B cell (primary cell): ENCODE measurements around the gene VCL. TPM values are rescaled to one million over a fixed set of nuclear protein-coding genes. Genes with fewer than 3 reads are reported as not detected.

Experiments
- ATAC-seq: fragments of 200-7000 bp; cut with Tn5 transposase; one replicate; pipeline ENCODE4 v1.10.0; 2021; ENCODE audit warnings: low read depth, mild to moderate bottlenecking, moderate number of reproducible peaks, moderate library complexity
- CTCF ChIA-PET: fragments of 350-600 bp; sonication (Branson Sonifier 250); formaldehyde crosslinking; loops from one replicate; lab custom pipeline; 2021; ENCODE audit warnings: antibody characterized with exemption, inconsistent platforms; lab: Charles Lee
- POLR2A ChIA-PET: fragments of 350-600 bp; sonication (Branson Sonifier 250); formaldehyde crosslinking; loops from one replicate; lab custom pipeline; 2021; ENCODE audit warnings: antibody characterized with exemption; lab: Charles Lee
- DNase-seq: peaks from one replicate; pipeline ENCODE4 v3.0.0; 2013
- H2AFZ ChIP-seq: 2 replicates; pipeline ENCODE4 v1.6.1; 2012; ENCODE audit warnings: mild to moderate bottlenecking, low read depth, low read length; ENCODE audit not compliant: insufficient read depth, poor library complexity, severe bottlenecking
- H3K27ac ChIP-seq, 2 donors: 1 replicate in 1 of 2; 2 replicates in 1 of 2; pipeline ENCODE4 v1.5.1; 2012 to 2013; ENCODE audit warnings: low read length in 2 of 2, mild to moderate bottlenecking in 2 of 2, moderate library complexity in 1 of 2
- H3K27me3 ChIP-seq, 4 experiments: fragments of 200-600 bp in 1 of 4; sonication (generic) in 1 of 4; replicated peaks in 1 of 4; 1 replicate in 2 of 4; 2 replicates in 2 of 4; pipeline versions ENCODE4 v1.6.1 to v1.7.0; 2013 to 2016; ENCODE audit warnings: low read length in 3 of 4, mild to moderate bottlenecking in 2 of 4, mixed read lengths in 1 of 4, moderate library complexity in 1 of 4; ENCODE audit not compliant: insufficient read depth in 4 of 4, control insufficient read depth in 3 of 4; ENCODE audit errors: control extremely low read depth in 1 of 4
- H3K36me3 ChIP-seq, 2 experiments: replicated peaks in 1 of 2; 1 replicate in 1 of 2; 2 replicates in 1 of 2; pipeline versions ENCODE4 v1.6.1 to v1.7.1; 2013; ENCODE audit warnings: low read length in 1 of 2; ENCODE audit not compliant: insufficient read depth in 2 of 2, control insufficient read depth in 1 of 2; ENCODE audit errors: control extremely low read depth in 1 of 2, extremely low read depth in 1 of 2
- H3K4me1 ChIP-seq, 2 donors: fragments of 200-600 bp in 1 of 2; sonication (generic) in 1 of 2; 1 replicate in 1 of 2; 2 replicates in 1 of 2; pipeline versions ENCODE4 v1.5.1 to v1.6.1; 2013 to 2017; ENCODE audit warnings: low read length in 2 of 2; ENCODE audit not compliant: control insufficient read depth in 2 of 2, insufficient read depth in 2 of 2
- H3K4me2 ChIP-seq: replicated peaks from 2 replicates; pipeline ENCODE3; 2012; ENCODE audit warnings: mild to moderate bottlenecking, low read depth, low read length; ENCODE audit not compliant: poor library complexity, severe bottlenecking
- H3K4me3 ChIP-seq, 5 experiments: fragments of 200-600 bp in 1 of 5; sonication (generic) in 1 of 5; 1 replicate in 3 of 5; 2 replicates in 2 of 5; pipeline versions ENCODE4 v1.5.1 to v1.7.0; 2011 to 2016; ENCODE audit warnings: low read length in 4 of 5, mild to moderate bottlenecking in 4 of 5, low read depth in 2 of 5, control low read depth in 1 of 5, moderate library complexity in 1 of 5; ENCODE audit not compliant: insufficient read depth in 1 of 5; ENCODE audit errors: control extremely low read depth in 1 of 5, extremely low read depth in 1 of 5
- H3K79me2 ChIP-seq: fragments of 200-600 bp; sonication (generic); one replicate; pipeline ENCODE4 v1.6.0; 2016; ENCODE audit warnings: low read length; ENCODE audit not compliant: control insufficient read depth, insufficient read depth
- H3K9ac ChIP-seq: fragments of 200-600 bp; sonication (generic); 2 replicates; pipeline ENCODE4 v1.6.1; 2017; ENCODE audit warnings: mild to moderate bottlenecking, low read length, moderate library complexity
- H3K9me3 ChIP-seq, 3 donors: one replicate each; pipeline versions ENCODE4 v1.6.1 to v1.7.1; 2013; ENCODE audit warnings: low read length in 2 of 3; ENCODE audit not compliant: control insufficient read depth in 2 of 3, insufficient read depth in 1 of 3; ENCODE audit errors: control extremely low read depth in 1 of 3
- H4K20me1 ChIP-seq: 2 replicates; pipeline ENCODE4 v1.6.0; 2012; ENCODE audit warnings: mild to moderate bottlenecking, low read length; ENCODE audit not compliant: insufficient read depth, control insufficient read depth, poor library complexity, severe bottlenecking
- H3K27ac Mint-ChIP-seq: one replicate; pipeline ENCODE4 v1.8.0; 2021; ENCODE audit warnings: mixed read lengths
- H3K27me3 Mint-ChIP-seq: one replicate; pipeline ENCODE4 v1.8.0; 2021; ENCODE audit warnings: mixed read lengths
- H3K4me1 Mint-ChIP-seq: one replicate; pipeline ENCODE4 v1.8.0; 2021; ENCODE audit warnings: mixed read lengths
- H3K4me3 Mint-ChIP-seq: one replicate; pipeline ENCODE4 v1.8.0; 2021; ENCODE audit warnings: mixed read lengths
- H3K9me3 Mint-ChIP-seq: one replicate; pipeline ENCODE4 v1.8.0; 2022; ENCODE audit warnings: mixed read lengths; ENCODE audit not compliant: insufficient read depth
- CTCF ChIP-seq: fragments of 200-600 bp; IDR thresholded peaks from one replicate; pipeline ENCODE4 v1.8.0; 2022; ENCODE audit warnings: antibody characterized with exemption, mild to moderate bottlenecking
- EZH2 ChIP-seq: IDR thresholded peaks from 2 replicates; pipeline ENCODE4 v1.6.1; 2012; ENCODE audit warnings: borderline replicate concordance, low read depth, mild to moderate bottlenecking, moderate library complexity, low read length; ENCODE audit not compliant: insufficient read depth, poor library complexity, severe bottlenecking
- WGBS: methylation state at CpG from one replicate; pipeline ENCODE4 v1.1.5; 2013; ENCODE audit warnings: missing lambda C conversion rate; ENCODE audit not compliant: insufficient coverage; 5-methylcytosine and 5-hydroxymethylcytosine counted together
- intact Hi-C: fragments of 100-400 bp; cut with micrococcal nuclease; formaldehyde crosslinking; loops from one replicate; pipeline ENCODE4 v1.10.0; 2022
- polyA plus RNA-seq: library from polyadenylated mRNA; depleted of rRNA; stranded (reverse); fragments of >200 nt; gene quantifications from 2 replicates; pipeline ENCODE4 v1.2.3, GENCODE V29; 2012
- total RNA-seq, 2 donors: library from RNA; stranded (reverse); fragments of 120-200 nt in 1 of 2; gene quantifications; 1 replicate in 1 of 2; 2 replicates in 1 of 2; pipeline versions ENCODE4 v1.2.3 to v1.2.4, GENCODE V29; 2013 to 2022

The VCL gene
- total and polyA plus RNA-seq, 2 donors (not counting 1 experiment from before 2014, with no cell fraction given), result 13.1 to 29.8 TPM

- 100% methylated on average over 1 of the region's 3 CpGs for WGBS
- no peak overlapping the region for H3K4me3 Mint-ChIP-seq
- Histone ChIP-seq H3K27me3 (no peaks in the 10 kb centered on the region), H3K36me3 (peaks cover 12 to 24% of the 10 kb centered on the region in 2 experiments), H2AFZ (no peak overlapping the region), H3K4me1 (peaks cover 0 to 3% of the 10 kb centered on the region in 2 donors), H3K79me2 (no peaks in the 10 kb centered on the region), H3K4me3 (no peak overlapping the region), H4K20me1 (no peaks in the 10 kb centered on the region), H3K27ac (no peak overlapping the region), H3K9me3 (no peaks in the 10 kb centered on the region), H3K9ac (no peak overlapping the region), H3K4me2 (no peak overlapping the region)
- no peaks in the 10 kb centered on the region for H3K27me3 Mint-ChIP-seq
- H3K9me3 Mint-ChIP-seq, result no peaks in the 10 kb centered on the region
- intact Hi-C loops, result no loop called here
- DNase-seq (no peak), ATAC-seq (no peak)
- TF ChIP-seq EZH2 (no peak), CTCF (no peak)
- H3K4me1 Mint-ChIP-seq, result peaks cover 5% of the 10 kb centered on the region
- no peak overlapping the region for H3K27ac Mint-ChIP-seq
- ChIA-PET POLR2A (no interaction called here), CTCF (no interaction called here)
Observed at GRCh38 chr10:74088722-74089121, 90.8 kb downstream of the VCL start.

GRCh38 chr10:74092372-74092771 is 94.5 kb downstream of the VCL start:
- Histone ChIP-seq H3K27ac (no peak overlapping the region), H3K27me3 (no peaks in the 10 kb centered on the region), H3K4me3 (no peak overlapping the region), H3K4me2 (no peak overlapping the region), H3K4me1 (peaks cover 8% of the 10 kb centered on the region in 2 donors), H3K9me3 (no peaks in the 10 kb centered on the region), H3K36me3 (peaks cover 9 to 46% of the 10 kb centered on the region in 2 experiments), H4K20me1 (no peaks in the 10 kb centered on the region), H3K79me2 (no peaks in the 10 kb centered on the region), H2AFZ (no peak overlapping the region), H3K9ac (no peak overlapping the region)
- POLR2A ChIA-PET, result no interaction called here
- H3K27ac Mint-ChIP-seq, result no peak overlapping the region
- H3K4me3 Mint-ChIP-seq, result no peak overlapping the region
- ATAC-seq, result no peak
- no peak for TF ChIP-seq EZH2
- no peak for TF ChIP-seq CTCF
- H3K9me3 Mint-ChIP-seq, result no peaks in the 10 kb centered on the region
- peaks cover 8% of the 10 kb centered on the region for H3K4me1 Mint-ChIP-seq
- CTCF ChIA-PET, result interaction anchor here (1.2 to 2.1 kb wide), 3 partner anchors 9 to 206 kb away, joined by 3 to 7 read pairs (median 7); no protein-coding TSS in a partner anchor
- intact Hi-C loops, result no loop called here
- 100% methylated on average over 1 of the region's 3 CpGs for WGBS
- no peak for DNase-seq
- no peaks in the 10 kb centered on the region for H3K27me3 Mint-ChIP-seq
